DMS 273 (cell line): ENCODE results near the gene PGP.

Source experiments
- DNase-seq: peaks from one replicate; lab custom pipeline; 2025; ENCODE audit not compliant: unreplicated experiment; lab: John Stamatoyannopoulos, UW

The PGP gene

GRCh38 chr16:2184346-2184745 is 30.3 kb downstream of the PGP start:
- DNase-seq = no peak

- DNase-seq = no peak
Observed at GRCh38 chr16:2183671-2184070, 31.0 kb downstream of the PGP start.

GRCh38 chr16:2181952-2182351 is 32.7 kb downstream of the PGP start:
- DNase-seq = no peak

GRCh38 chr16:2180962-2181923 is 33.4 kb downstream of the PGP start:
- DNase-seq = no peak

- DNase-seq = no peak
Observed at GRCh38 chr16:2180461-2180860, 34.2 kb downstream of the PGP start.

GRCh38 chr16:2179576-2179975 is 35.1 kb downstream of the PGP start:
- DNase-seq = no peak

- no peak for DNase-seq
Observed at GRCh38 chr16:2179107-2179501, 35.5 kb downstream of the PGP start.

GRCh38 chr16:2178321-2179106 is 36.1 kb downstream of the PGP start:
- no peak for DNase-seq

- no peak for DNase-seq
Observed at GRCh38 chr16:2177561-2177960, 37.1 kb downstream of the PGP start.

- no peak for DNase-seq
Observed at GRCh38 chr16:2177101-2177500, 37.5 kb downstream of the PGP start.

GRCh38 chr16:2176047-2176446 is 38.6 kb downstream of the PGP start:
- no peak for DNase-seq

GRCh38 chr16:2175454-2175853 is 39.2 kb downstream of the PGP start:
- DNase-seq = no peak

- peak; percentile 38 for DNase-seq
Observed at GRCh38 chr16:2174396-2175131, 40.1 kb downstream of the PGP start.

GRCh38 chr16:2173916-2174315 is 40.7 kb downstream of the PGP start:
- DNase-seq = no peak

GRCh38 chr16:2173366-2173765 is 41.3 kb downstream of the PGP start:
- no peak for DNase-seq

GRCh38 chr16:2172688-2173335 is 41.8 kb downstream of the PGP start:
- no peak for DNase-seq

GRCh38 chr16:2171601-2172178 is 43.0 kb downstream of the PGP start:
- DNase-seq = no peak

- DNase-seq = no peak
Observed at GRCh38 chr16:2170587-2171435, 43.8 kb downstream of the PGP start.

- DNase-seq = no peak
Observed at GRCh38 chr16:2170080-2170479, 44.6 kb downstream of the PGP start.
